ES-I3 (cell line): ENCODE data around the gene ASAP2.

Experiments used
- H3K36me3 ChIP-seq: 2 replicates; pipeline ENCODE4 v1.6.1; 2013; ENCODE audit warnings: mild to moderate bottlenecking, low read length, control low read depth, moderate library complexity; ENCODE audit not compliant: insufficient read depth
- H3K4me1 ChIP-seq: 2 replicates; pipeline ENCODE4 v1.6.1; 2013; ENCODE audit warnings: mild to moderate bottlenecking, control low read depth, low read length; ENCODE audit not compliant: insufficient read depth
- H3K9ac ChIP-seq: 2 replicates; pipeline ENCODE4 v1.6.1; 2013; ENCODE audit warnings: low read depth, mild to moderate bottlenecking, low read length, moderate library complexity
- H3K9me3 ChIP-seq: 2 replicates; pipeline ENCODE4 v1.6.1; 2013; ENCODE audit warnings: mild to moderate bottlenecking, low read length, moderate library complexity; ENCODE audit not compliant: control insufficient read depth, insufficient read depth

The ASAP2 gene

GRCh38 chr2:9373476-9373875, 166.9 kb downstream of the ASAP2 start:
- H3K9me3 ChIP-seq: no peaks in the 10 kb centered on the region

GRCh38 chr2:9374071-9374730, 167.6 kb downstream of the ASAP2 start:
- Histone ChIP-seq H3K36me3 (no peaks in the 10 kb centered on the region; the same call in 1 of the 2 replicates), H3K9me3 (no peaks in the 10 kb centered on the region), H3K9ac (no peak overlapping the region), H3K4me1 (peaks cover 16% of the 10 kb centered on the region)

More at GRCh38 chr2:9373476-9373875, 166.9 kb downstream of the ASAP2 start:
- Histone ChIP-seq H3K36me3 (no peaks in the 10 kb centered on the region; the same call in 1 of the 2 replicates), H3K9ac (no peak overlapping the region), H3K4me1 (peaks cover 12% of the 10 kb centered on the region)

- Histone ChIP-seq H3K9me3 (no peaks in the 10 kb centered on the region), H3K9ac (no peak overlapping the region), H3K4me1 (peaks cover 16% of the 10 kb centered on the region), H3K36me3 (no peaks in the 10 kb centered on the region; the same call in 1 of the 2 replicates)
Measured at GRCh38 chr2:9375857-9376428, 169.3 kb downstream of the ASAP2 start.

GRCh38 chr2:9377461-9378097, 171.0 kb downstream of the ASAP2 start:
- peaks cover 16% of the 10 kb centered on the region for H3K4me1 ChIP-seq
- no peaks in the 10 kb centered on the region for H3K9me3 ChIP-seq
- H3K9ac ChIP-seq: no peak overlapping the region
- no peaks in the 10 kb centered on the region; the same call in 1 of the 2 replicates for H3K36me3 ChIP-seq

GRCh38 chr2:9378433-9379390, 172.1 kb downstream of the ASAP2 start:
- Histone ChIP-seq H3K9me3 (no peaks in the 10 kb centered on the region), H3K9ac (no peak overlapping the region), H3K36me3 (no peaks in the 10 kb centered on the region; the same call in 1 of the 2 replicates), H3K4me1 (peaks cover 16% of the 10 kb centered on the region)

GRCh38 chr2:9379391-9379755, 172.8 kb downstream of the ASAP2 start:
- Histone ChIP-seq H3K36me3 (no peaks in the 10 kb centered on the region; the same call in 1 of the 2 replicates), H3K9me3 (no peaks in the 10 kb centered on the region), H3K4me1 (peaks cover 16% of the 10 kb centered on the region), H3K9ac (no peak overlapping the region)

GRCh38 chr2:9380702-9381628, 174.4 kb downstream of the ASAP2 start:
- Histone ChIP-seq H3K9me3 (no peaks in the 10 kb centered on the region), H3K36me3 (no peaks in the 10 kb centered on the region; the same call in 1 of the 2 replicates), H3K9ac (no peak overlapping the region), H3K4me1 (peaks cover 16% of the 10 kb centered on the region)

- no peaks in the 10 kb centered on the region; the same call in 1 of the 2 replicates for H3K36me3 ChIP-seq
- H3K4me1 ChIP-seq: peaks cover 12% of the 10 kb centered on the region
- H3K9me3 ChIP-seq: no peaks in the 10 kb centered on the region
- H3K9ac ChIP-seq: no peak overlapping the region
Measured at GRCh38 chr2:9382604-9383235, 176.1 kb downstream of the ASAP2 start.

GRCh38 chr2:9384521-9384920, 177.9 kb downstream of the ASAP2 start:
- Histone ChIP-seq H3K9me3 (no peaks in the 10 kb centered on the region), H3K9ac (no peak overlapping the region), H3K4me1 (no peaks in the 10 kb centered on the region; the same call in 1 of the 2 replicates), H3K36me3 (no peaks in the 10 kb centered on the region; the same call in 1 of the 2 replicates)

- no peaks in the 10 kb centered on the region for H3K9me3 ChIP-seq
- no peaks in the 10 kb centered on the region; the same call in 1 of the 2 replicates for H3K4me1 ChIP-seq
- peaks cover 3% of the 10 kb centered on the region for H3K36me3 ChIP-seq
- H3K9ac ChIP-seq: no peak overlapping the region
Measured at GRCh38 chr2:9385841-9386240, 179.2 kb downstream of the ASAP2 start.

GRCh38 chr2:9388199-9388681, 181.6 kb downstream of the ASAP2 start:
- peaks cover 3% of the 10 kb centered on the region; the same call in 1 of the 2 replicates for H3K36me3 ChIP-seq
- peaks cover 9% of the 10 kb centered on the region; the same call in 1 of the 2 replicates for H3K4me1 ChIP-seq
- H3K9ac ChIP-seq: no peak overlapping the region
- H3K9me3 ChIP-seq: no peaks in the 10 kb centered on the region

GRCh38 chr2:9388950-9389911, 182.6 kb downstream of the ASAP2 start:
- peaks cover 3% of the 10 kb centered on the region; the same call in 1 of the 2 replicates for H3K36me3 ChIP-seq
- H3K9ac ChIP-seq: no peak overlapping the region
- no peaks in the 10 kb centered on the region for H3K9me3 ChIP-seq
- H3K4me1 ChIP-seq: peaks cover 12% of the 10 kb centered on the region; the same call in 1 of the 2 replicates
